ENCODE measurements around the gene SNAP47.

SNAP47 gene

DNA sequence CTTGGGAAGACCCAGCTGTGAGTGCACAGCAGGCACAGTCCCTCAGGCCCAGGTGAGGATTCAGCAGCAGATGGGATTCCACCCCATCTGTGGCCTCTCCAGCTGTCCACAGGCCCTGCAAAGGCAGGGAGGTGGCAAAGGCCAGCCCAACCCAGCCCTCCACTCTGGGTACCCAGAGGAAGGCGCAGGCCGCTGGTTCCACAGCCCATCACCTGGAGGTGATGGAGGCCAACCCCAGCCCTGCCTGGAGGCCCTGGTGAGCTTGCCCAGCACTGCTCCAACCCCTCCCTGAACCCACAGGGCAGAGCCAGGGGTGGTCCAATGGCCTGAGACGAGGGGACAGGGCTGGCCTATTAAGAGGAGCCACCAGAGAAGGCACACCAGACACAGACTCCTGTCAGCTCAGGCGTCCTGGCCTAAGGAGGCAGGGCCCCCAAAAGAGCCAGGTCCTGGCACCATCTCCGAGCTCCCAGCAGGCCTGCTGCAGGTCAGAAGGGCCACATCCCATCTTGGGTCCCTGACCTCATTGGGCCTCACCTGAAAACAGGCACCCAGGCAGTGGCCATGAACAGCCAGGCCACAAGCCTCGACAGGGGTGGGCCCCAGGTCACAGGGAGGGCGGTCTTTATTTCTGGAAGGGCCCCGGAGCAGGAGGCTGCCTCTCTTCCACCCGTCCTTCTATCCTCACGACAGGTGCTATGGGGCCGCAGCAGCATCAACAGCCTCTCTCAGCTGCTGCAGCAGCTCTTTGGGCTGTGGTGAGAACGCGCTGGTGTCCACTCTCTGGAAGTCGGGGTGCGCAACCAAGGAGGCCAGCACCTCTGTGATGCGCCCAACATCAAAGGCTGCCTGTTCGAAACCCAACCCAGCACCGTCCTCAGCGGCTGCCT lies 3.3 kb upstream of the SNAP47 start:
- FAIRE-seq (no peak), DNase-seq (ENCODE audit: insufficient read length, low spot score) (no peak)

DNA sequence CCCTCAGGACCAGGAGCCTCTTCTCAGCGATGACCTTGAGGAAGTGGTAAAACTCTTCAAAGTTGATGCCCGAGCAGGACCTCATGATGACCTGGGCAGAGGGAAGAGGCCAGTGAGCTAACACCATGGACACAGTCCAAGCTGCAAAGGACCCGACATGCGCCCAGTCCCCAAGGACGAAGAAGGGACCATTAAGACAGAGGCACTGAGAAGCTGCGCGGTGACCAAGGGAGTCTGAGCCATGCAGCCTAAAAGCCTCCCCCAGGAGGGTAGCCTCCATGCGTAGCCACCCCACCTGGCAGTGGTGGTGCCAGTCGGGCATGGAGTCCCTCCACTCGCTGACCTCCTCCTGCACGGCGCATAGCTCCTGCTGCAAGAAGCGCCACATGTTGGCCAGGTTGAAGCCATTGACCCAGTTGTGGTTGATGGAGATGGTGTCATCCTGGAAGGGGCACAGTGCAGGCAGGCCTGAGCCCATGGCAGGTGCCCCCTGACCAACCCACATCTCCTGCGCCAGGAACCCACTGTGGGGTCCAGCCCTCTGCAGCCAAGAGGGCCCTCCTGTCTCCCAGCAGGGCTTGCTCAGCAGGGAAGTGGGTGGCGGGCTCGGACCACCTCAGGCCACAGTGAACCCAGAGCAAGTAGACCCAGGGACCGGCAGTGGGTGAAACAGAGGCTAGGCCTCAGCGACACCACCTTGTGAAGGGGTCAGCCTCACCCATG lies 2.5 kb upstream of the SNAP47 start:
- FAIRE-seq (no peak), DNase-seq (ENCODE audit: insufficient read length, low spot score) (no peak)

DNA sequence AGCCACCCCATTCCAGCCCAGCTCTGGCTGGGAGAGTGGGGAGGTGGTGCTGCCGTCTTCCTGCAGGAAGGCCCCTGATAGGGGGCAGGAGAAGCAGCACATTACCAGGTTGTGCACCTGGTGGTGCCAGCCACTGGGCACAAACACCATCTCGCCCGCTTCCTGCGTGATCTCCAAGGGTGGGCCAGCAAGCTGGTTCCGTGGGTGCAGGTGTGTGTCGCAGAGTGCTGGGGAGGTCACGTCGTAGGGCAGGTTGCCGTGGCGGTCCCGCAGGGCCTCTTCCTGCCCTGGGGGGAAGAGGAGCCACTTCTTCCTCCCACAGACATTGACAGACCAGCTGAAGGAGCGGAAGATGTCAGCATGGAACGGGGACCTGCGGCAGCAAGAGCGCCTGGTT lies 1.9 kb upstream of the SNAP47 start:
- FAIRE-seq: no peak
- DNase-seq (ENCODE audit: insufficient read length, low spot score): no peak

DNA sequence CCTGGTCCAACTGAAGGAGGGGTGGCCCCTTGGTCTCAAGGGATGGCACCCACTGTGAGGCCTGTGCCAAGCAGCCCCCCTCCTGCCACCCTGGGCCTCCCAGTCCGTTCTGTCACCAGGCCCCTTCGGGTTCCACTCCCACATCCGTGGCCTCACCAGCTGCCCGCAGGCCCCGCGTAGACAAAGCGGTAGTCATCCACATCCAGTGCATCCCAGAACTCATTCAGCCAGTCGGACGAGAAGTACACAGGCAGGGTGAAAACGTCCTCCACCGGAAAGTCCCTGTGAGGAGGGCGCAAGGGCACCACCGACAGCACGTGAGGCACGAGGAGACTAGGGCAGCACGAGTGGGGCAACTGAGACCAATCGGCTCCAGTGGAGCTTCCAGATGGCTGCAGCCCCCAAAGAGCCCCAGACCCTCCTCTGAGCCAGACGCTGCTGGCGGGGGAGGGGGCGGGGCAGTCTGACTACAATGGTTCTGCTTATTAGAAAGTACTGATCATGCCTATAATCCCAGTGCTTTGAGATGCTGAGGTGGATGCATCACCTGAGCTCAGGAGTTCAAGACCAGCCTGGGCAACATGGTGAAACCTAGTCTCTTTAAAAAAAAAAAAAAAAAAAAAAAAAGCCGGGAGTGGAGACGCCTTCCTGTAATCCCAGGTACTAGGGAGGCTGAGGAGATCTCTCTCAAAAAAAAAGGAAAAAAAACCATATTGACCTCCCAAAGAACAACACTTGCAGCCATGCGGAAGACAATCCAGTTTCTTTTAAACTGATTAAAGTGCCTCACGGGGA lies 1.3 kb upstream of the SNAP47 start:
- FAIRE-seq: peak; percentile 49
- no peak for DNase-seq (ENCODE audit: insufficient read length, low spot score)

DNA sequence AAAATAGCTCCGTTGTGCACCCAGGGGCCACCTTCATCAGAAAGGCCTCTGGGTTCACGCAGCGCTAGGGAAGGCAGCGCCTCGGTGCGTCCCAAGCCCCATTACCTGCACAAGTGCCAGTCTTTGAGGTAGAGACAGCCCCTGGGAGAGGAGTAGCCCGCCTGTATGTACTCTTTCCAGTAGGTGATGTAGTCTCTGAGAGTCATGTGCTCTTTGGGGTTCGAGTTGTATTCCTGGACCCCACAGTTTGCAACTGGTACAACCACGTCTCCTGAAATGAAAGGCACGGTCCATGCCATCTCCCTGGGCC lies 734 bp upstream of the SNAP47 start:
- DNase-seq (ENCODE audit: insufficient read length, low spot score) (no peak), FAIRE-seq (no peak)

DNA sequence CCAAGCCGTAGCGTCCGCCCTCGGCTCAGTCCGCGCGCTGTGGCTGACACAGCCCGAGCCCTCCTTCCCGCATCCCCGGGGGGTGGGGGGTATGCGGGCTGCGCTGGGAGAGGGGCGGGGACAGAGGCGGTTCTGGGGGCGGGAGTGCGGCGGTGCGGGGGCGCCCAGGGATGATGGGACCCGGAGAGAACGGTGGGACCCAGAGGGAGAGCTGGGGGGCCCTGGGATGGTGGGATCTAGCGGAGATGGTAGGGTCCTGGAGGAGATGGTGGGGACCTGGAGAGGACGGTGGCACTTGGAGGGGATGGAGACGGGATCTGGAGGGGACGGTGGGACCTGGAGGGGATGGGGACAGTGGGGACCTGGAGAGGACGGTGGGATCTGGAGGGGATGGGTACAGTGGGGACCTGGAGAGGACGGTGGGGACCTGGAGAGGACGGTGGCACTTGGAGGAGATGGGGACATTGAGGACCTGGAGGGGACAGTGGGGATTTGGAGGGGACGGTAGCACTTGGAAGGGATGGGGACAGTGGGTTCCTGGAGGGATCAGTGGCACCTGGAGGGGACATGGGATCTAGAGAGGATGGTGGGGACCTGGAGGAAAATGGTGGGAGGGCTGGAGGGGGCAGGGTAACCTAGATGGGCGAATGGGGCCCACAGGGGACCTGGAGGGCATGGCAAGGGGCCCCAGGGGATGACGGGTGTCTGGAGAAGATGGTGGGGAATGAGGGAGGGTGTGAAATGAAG lies 477 bp downstream of the SNAP47 start:
- FAIRE-seq: no peak
- no peak for DNase-seq (ENCODE audit: insufficient read length, low spot score)

DNA sequence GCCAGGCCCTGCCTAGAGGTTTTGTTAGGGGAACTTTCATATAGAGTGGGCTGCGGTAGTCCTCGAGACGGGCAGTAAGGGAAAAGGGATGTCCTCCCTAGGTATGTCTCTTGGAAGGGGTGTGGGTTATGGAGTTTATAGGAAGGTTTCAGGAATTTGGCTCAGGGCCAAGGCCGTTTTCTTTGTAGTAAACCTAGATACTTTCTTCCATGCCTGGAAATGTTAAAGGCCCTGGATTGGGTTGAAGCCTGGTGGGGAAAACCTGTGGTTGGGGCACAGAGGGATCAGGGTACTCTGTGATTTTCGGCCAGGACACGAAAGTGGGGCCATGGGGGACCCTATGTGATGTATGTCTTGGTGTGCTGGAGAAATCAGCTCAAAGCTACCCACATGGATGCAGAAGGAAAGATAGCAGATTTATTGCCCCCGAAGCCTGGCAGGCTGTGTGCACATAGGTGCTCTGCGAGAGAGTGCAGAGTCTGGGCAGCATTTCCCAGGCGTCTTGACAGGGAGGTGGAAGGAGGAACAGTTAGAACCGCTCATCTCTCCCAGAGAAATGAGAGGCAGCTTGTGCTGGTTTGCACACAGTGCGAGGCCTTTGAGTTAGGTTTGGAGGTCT lies 1.7 kb downstream of the SNAP47 start:
- FAIRE-seq (no peak), DNase-seq (ENCODE audit: insufficient read length, low spot score) (no peak)

DNA sequence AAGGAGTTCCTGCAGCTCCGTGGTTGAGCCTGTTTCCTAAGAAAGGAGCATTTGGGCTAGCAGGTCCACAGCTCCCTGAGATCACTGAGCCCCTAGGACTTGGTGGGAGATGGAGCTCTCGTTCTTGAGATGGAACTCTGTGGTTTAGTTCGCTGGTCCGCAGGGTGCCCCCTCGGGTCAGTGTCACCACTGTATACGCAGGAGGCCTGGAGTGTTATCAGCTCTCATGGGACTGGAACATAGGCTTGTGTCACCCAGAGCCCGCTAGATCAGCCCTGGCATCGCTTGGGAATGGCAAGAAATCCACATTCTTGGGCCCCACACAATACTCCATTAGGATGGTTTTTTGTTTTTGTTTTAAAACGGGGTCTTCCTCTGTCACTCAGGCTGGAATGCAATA lies 3.6 kb downstream of the SNAP47 start:
- DNase-seq (ENCODE audit: insufficient read length, low spot score) (no peak), FAIRE-seq (no peak)

DNA sequence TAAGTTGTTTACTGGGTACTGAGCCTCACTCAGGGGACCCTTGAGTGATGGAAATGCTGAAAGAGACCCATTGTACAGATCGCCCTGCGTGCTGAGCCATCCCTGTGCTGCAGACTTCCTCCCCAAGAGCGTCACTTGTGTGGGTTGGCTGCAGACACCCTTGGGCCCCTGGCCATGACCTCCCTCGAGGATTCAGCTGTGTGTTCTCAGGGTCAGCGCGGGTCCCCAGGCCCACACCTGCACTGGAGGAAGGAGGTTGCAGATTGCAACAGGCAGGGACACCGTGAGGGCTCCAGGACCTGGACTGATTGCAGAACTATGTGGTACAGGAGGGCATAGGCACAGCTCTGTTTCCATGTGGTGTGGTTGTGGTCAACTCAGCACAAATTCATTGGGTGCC lies 4.4 kb downstream of the SNAP47 start:
- FAIRE-seq (no peak), DNase-seq (ENCODE audit: insufficient read length, low spot score) (no peak)

DNA sequence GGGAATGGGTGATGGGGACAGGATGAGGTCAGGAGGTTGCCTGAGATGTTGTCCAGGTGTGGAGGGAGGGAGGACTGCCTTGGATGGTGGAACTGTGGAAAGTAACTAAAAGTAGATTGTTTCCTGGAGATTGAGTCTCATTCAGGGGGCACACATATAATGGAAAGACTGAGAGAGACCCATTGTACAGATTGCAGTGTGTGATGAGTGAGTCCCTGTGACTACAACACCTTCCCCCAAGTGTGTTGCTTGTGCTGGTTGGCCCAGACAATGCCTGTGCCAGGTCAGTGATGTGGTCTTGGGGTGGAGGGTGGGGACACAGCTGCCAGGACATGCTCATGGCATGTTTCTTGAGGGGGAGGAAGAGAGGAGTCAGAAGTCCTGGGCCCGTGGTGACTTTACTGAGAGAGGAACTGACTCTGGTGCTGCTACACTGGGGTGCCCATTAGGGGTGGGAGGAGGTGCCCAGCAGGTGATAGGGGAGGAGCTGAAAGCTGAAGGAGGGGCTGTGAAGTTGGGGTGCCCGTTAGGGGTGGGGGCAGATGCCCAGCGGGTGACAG lies 5.2 kb downstream of the SNAP47 start:
- FAIRE-seq (no peak), DNase-seq (ENCODE audit: insufficient read length, low spot score) (no peak)

DNA sequence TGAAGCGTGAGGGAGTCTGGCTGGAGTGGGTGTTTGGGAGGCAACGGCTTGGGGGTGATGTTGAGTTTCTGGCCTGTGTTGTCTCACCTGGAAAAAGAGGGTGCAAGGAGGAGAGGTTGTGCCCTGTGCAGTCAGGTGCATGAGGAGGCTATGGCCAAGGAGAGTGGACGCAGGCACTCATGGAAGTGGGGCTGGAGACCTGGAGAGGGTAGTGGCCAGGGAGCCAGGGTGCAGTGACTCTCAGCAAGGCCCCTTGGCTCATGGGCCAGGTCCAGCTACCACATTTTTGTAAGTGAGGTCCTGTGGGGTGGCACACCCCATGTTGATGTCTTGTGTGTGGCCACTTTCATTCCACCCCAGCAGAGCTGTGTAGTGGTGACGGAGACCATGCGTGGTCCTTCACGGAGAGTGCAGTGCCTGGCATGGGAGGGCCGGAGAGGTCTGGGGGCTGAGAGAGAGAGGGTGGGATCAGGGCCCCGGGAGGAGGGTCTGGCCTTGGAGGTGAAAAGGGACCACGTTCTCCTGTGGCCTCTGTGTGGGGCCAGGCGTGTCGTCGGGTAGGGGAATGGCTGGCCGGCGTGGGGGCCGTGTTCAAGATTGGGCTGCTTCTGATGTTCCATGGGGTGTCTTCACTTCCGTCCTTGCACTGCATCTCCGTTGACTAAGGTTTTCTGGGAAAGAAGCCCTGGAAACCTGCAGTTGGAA lies 6.1 kb downstream of the SNAP47 start:
- FAIRE-seq (no peak), DNase-seq (ENCODE audit: insufficient read length, low spot score) (no peak)

DNA sequence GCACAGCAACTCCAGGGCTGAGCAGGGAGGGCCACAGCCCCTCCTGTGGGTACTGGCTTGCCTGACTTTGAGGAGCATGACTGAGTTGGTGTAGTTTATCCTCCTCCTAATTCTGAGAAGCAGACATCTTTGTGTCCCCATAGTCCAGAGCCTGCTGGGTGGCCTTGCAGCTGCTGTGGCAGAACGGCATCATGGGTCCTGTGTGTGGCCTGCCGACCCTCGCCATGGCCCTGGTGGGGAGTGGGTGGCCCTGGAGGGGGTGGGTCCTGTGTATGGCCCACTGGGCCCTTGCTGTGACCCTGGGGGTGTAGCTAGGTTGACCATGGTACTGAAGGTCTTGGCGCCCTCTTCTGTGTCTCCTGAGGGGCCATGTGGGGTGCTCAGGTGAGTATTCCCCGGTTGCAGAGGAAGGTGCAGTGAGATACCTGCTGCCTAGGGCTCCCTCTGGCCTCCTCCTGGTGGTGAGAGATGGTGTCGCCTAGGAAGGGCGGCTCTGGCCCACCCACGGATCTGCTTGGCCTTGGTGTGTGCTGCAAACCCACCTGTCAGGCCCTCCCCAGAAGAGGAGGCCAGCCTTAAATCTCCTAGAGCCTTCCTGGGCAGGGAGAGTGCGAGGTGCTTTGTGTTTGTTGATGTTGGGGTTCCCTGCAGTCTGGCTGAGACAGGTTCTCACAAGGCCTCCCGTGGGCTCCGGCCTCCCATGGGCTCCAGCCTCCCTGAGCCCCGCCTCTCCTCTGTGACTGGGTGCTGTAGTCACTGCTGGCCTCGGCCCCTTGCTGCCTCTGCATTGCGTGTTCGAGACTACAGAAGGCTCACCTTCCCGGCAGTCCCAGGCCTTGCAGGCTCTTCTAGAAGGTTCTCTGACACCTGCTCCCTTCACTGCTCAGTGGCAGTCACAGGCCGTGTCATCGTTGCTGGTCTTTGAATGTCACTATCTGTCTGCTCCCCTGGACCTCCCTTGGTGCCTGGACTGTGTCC lies 7.8 kb downstream of the SNAP47 start:
- FAIRE-seq (no peak), DNase-seq (ENCODE audit: insufficient read length, low spot score) (no peak)

DNA sequence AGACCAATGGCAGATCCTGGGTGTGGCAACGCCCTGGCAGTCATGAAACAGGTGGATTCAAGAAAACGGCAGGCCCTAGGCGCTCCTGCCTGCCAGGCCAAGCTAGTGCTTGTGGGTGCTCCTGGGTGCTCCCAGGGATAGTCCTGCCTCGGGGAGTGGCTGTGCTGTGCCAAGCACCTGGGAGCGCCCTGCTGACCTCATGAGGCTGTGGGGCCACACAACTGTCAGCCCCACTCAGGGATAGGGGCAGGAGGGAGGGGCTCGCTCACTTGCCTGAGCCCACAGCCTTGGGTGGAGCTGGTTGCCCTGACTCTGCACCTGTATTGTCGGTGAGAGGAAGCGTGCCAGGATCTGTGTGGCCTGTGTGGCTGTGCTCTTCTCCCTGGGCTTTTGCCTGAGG lies 9.4 kb downstream of the SNAP47 start:
- FAIRE-seq (no peak), DNase-seq (ENCODE audit: insufficient read length, low spot score) (no peak)

DNA sequence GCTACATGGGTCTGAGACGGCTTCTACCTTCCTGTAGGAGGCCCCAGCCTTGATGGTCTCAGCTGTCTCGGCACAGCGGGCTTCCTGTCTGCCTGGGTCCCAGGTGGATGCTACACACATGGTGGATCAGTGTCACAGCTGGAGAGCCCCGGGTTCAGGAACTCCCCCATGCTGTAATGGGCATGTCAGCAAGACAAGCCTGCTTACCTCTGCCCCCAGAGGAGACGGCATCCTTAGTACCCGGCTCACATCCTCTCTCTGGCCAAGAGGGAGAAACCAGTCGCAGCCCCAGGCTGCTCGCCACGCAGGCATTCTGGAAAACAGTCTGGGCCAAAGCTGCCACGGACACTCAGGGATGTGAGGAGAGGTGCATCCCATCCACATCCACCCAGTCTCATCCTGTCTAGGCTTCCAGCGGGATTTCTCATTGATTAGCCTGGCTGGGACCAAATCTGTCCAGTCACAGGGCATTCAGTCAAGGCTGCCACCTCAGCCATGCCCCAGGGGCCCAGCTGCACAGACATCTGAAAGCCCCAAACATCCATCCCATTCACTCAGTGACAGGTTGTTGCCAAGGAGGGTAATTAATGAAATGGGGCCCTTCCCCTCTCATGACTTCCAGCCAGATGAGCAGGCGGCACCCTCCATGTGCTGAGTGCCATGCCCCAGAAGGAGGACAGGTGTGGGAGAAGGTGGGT lies 10.5 kb downstream of the SNAP47 start:
- DNase-seq (ENCODE audit: insufficient read length, low spot score) (no peak), FAIRE-seq (no peak)

DNA sequence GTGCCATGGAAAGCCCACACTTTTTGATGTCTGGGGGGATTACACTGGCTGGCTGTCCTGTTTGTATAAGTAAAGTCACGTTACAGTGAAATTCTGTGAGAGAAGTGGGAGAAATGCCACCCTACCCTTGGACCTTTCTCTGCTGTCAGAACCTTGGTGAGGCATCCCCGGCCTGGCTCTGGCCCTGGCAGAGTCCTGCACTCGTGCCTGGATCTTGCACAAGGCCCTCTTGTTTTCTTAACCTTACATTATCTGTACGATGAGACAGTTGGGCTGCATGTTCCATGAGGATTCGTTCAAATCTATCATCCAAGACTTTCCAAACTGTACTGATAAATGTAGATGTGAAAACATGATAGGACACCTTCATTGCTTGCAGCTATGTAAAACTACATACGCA lies 11.4 kb downstream of the SNAP47 start:
- FAIRE-seq (no peak), DNase-seq (ENCODE audit: insufficient read length, low spot score) (no peak)

DNA sequence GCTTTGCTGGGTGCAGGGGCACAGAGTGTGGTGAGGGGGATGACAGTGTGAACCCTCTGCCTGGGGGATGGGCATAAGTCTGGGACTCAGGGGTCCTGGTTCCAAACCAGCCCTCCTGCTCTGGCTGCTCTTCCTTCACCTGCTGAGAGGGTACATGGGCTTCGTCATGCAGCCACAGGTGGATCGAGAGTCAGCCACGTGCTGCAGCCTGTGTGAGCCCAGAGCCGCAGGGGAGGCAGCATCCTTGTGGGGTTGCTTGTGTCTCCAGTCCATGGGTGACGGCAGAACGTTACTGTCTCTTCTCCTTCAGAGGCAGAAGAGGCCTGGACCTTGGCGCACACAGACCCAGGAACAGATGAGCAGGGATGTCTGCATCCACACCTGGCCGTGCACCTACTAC lies 12.1 kb downstream of the SNAP47 start:
- FAIRE-seq: no peak
- no peak for DNase-seq (ENCODE audit: insufficient read length, low spot score)

DNA sequence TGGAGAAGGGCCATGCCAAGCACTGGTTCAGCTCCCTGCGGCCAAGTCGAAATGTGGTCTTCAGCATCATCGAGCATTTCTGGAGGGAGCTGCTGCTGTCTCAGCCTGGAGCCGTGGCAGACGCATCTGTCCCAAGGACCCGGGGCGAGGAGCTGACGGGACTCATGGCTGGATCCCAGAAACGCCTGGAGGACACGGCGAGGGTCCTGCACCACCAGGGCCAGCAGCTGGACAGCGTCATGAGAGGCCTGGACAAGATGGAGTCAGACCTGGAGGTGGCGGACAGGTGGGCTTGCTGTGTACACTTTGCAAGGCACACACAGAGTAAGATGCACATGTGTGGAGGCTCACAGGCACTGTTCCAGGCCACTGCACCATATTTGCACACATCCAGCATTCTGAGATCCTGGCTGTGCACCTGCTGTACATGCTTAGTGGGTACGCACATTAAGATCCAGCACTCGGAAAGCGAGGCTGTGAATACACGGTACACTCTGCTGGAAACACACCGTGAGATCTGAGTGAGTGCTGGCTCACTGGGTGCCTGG lies 12.8 kb downstream of the SNAP47 start:
- DNase-seq (ENCODE audit: insufficient read length, low spot score): no peak
- FAIRE-seq: no peak

Data from HTR-8/SVneo (cell line).